ENCODE results near the gene CADM1. TPM values are rescaled to one million over a fixed set of nuclear protein-coding genes. Genes with fewer than 3 reads are reported as not detected.

The CADM1 gene
- total and polyA plus RNA-seq, 10 of the 15 experiments (the other 5 are each of a cell fraction or from before 2014, with no cell fraction given), result 0.03 to 0.48 (median 0.15) TPM; not detected in 3

DNA sequence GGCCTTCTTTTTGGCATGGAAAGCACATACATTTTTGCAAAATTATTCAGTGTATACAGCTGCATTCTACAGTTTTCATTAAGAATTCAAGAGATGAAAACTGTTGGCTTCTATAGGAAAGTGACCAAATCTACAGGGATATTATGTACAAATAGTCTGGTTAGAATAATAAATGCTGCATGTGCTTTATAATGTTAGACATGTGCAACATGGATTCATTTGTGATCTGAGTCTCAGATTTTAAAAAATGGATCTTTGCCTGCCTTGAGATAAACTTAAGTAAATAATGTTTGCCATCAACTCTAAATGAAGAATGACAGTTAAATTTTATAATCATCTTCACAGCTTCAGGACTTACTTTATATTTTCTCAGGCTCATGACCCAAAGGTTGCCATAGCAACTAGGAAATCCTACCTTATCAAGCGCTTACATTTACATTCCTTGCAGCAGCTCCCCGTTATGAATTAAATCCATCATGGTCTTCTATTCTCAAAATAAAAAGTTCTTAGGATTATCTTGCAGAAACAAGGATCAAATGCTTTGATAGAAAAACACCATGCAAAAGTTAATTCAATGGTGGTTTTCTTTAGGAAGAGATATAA lies 200.2 kb downstream of the CADM1 start:
- Histone ChIP-seq H3K4me1 (ENCODE audit: control insufficient read depth, insufficient read depth, low read length) (no peaks in the 10 kb centered on the region), H3K9me3 (replicated peaks; ENCODE audit: control insufficient read depth, insufficient read depth, low read length) (no peaks in the 10 kb centered on the region), H3K9ac (ENCODE audit: control insufficient read depth, insufficient read depth, low read length) (no peak overlapping the region), H2AFZ (ENCODE audit: control insufficient read depth, low read depth, low read length) (no peak overlapping the region), H3K27ac (ENCODE audit: control insufficient read depth, insufficient read depth) (no peak overlapping the region), H4K20me1 (ENCODE audit: control insufficient read depth, insufficient read depth) (no peaks in the 10 kb centered on the region), H3K4me3 (no peak overlapping the region), H3K4me2 (ENCODE audit: control insufficient read depth, insufficient read depth) (no peak overlapping the region), H3K36me3 (ENCODE audit: control insufficient read depth in 2 of 2, insufficient read depth in 2 of 2, low read length in 1 of 2) (no peaks in the 10 kb centered on the region), H3K79me2 (ENCODE audit: control insufficient read depth, insufficient read depth, low read length) (no peaks in the 10 kb centered on the region), H3K27me3 (replicated peaks in 1 of 2; ENCODE audit: control insufficient read depth in 2 of 2, insufficient read depth in 2 of 2, low read length in 1 of 2) (no peaks in the 10 kb centered on the region)
- ChIA-PET CTCF (interaction anchor here (1.4 kb wide), 1 partner anchor 912 kb away, joined by 3 read pairs; no protein-coding TSS in a partner anchor), POLR2A (no interaction called here), RAD21 (ENCODE audit: unreplicated experiment) (no interaction called here), SMC1A (ENCODE audit: uncharacterized antibody, unreplicated experiment) (no interaction called here)
- ATAC-seq (no peak), FAIRE-seq (no peak), DNase-seq (ENCODE audit: low read depth, low spot score) (no peak)
- 67% methylated on average over 2 of the region's 2 CpGs for WGBS (ENCODE audit: insufficient coverage, insufficient replicate concordance, low lambda C conversion rate, missing lambda C conversion rate)
- TF ChIP-seq HDAC2 (IDR thresholded peaks at IDR 0.05), result no peak
- no peak for TF ChIP-seq DPF2 (IDR thresholded peaks at IDR 0.05)
- TF ChIP-seq ZNF24 (IDR thresholded peaks at IDR 0.05), result no peak
- TF ChIP-seq ZBED1 (IDR thresholded peaks at IDR 0.05; ENCODE audit: borderline replicate concordance), result no peak
- TF ChIP-seq, protein P1, sequence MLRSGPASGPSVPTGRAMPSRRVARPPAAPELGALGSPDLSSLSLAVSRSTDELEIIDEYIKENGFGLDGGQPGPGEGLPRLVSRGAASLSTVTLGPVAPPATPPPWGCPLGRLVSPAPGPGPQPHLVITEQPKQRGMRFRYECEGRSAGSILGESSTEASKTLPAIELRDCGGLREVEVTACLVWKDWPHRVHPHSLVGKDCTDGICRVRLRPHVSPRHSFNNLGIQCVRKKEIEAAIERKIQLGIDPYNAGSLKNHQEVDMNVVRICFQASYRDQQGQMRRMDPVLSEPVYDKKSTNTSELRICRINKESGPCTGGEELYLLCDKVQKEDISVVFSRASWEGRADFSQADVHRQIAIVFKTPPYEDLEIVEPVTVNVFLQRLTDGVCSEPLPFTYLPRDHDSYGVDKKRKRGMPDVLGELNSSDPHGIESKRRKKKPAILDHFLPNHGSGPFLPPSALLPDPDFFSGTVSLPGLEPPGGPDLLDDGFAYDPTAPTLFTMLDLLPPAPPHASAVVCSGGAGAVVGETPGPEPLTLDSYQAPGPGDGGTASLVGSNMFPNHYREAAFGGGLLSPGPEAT (IDR thresholded peaks at IDR 0.05; ENCODE audit: low read depth), result no peak
- no peak for TF ChIP-seq TAF1 (IDR thresholded peaks at IDR 0.05; ENCODE audit: borderline replicate concordance, low read depth, low read length)
- BruUV-seq (replicated peaks), result no TSS peak
- in situ Hi-C loops (cut with MboI) (no loop called here), intact Hi-C loops (cut with micrococcal nuclease; ENCODE audit: unreplicated experiment) (no loop called here)
